Glomerular visceral epithelial cell (primary cell): ENCODE measurements around the gene CTBP2.
A peak's percentile ranks its signal among the peaks of the same experiment; 100 is the strongest.

Experiments
- DNase-seq: peaks from one replicate; pipeline ENCODE4 v3.0.0-alpha.2; 2016; ENCODE audit errors: extremely low spot score

CTBP2 gene

GRCh38 chr10:125159932-125160855 lies at the start of gene CTBP2:
TSS of gene CTBP2 (minus strand) at chr10:125160563.
- DNase-seq, result peak; percentile 65

GRCh38 chr10:125209591-125210355 lies 49.4 kb upstream of the CTBP2 start:
- DNase-seq, result peak; percentile 85

- DNase-seq, result no peak
Observed at GRCh38 chr10:125208854-125209565, 48.6 kb upstream of the CTBP2 start.

- no peak for DNase-seq
Observed at GRCh38 chr10:125206623-125207022, 46.3 kb upstream of the CTBP2 start.

GRCh38 chr10:125205431-125205830 lies 45.1 kb upstream of the CTBP2 start:
- no peak for DNase-seq

- no peak for DNase-seq
Observed at GRCh38 chr10:125204400-125204799, 44.0 kb upstream of the CTBP2 start.

GRCh38 chr10:125203186-125203800 lies 42.9 kb upstream of the CTBP2 start:
- peak; percentile 42 for DNase-seq

- no peak for DNase-seq
Observed at GRCh38 chr10:125201791-125202622, 41.6 kb upstream of the CTBP2 start.

- DNase-seq, result peak; percentile 89
Observed at GRCh38 chr10:125201108-125201524, 40.8 kb upstream of the CTBP2 start.

- DNase-seq, result no peak
Observed at GRCh38 chr10:125200396-125200795, 40.0 kb upstream of the CTBP2 start.

- no peak for DNase-seq
Observed at GRCh38 chr10:125199270-125199669, 38.9 kb upstream of the CTBP2 start.

GRCh38 chr10:125194814-125195213 lies 34.5 kb upstream of the CTBP2 start:
- DNase-seq, result no peak

GRCh38 chr10:125193306-125193877 lies 33.0 kb upstream of the CTBP2 start:
- DNase-seq, result no peak

- no peak for DNase-seq
Observed at GRCh38 chr10:125192620-125193019, 32.3 kb upstream of the CTBP2 start.

- DNase-seq, result no peak
Observed at GRCh38 chr10:125192005-125192404, 31.6 kb upstream of the CTBP2 start.

GRCh38 chr10:125190946-125191345 lies 30.6 kb upstream of the CTBP2 start:
- no peak for DNase-seq

- no peak for DNase-seq
Observed at GRCh38 chr10:125190414-125190813, 30.1 kb upstream of the CTBP2 start.

GRCh38 chr10:125189162-125189561 lies 28.8 kb upstream of the CTBP2 start:
- no peak for DNase-seq

- no peak for DNase-seq
Observed at GRCh38 chr10:125187238-125188194, 27.2 kb upstream of the CTBP2 start.
